Gastroesophageal sphincter (tissue), 3 donors: Measurements from ENCODE around the gene DUSP12.

ENCODE experiments used
- EP300 ChIP-seq: sonication (generic); formaldehyde crosslinking; IDR thresholded peaks from one replicate; pipeline ENCODE4 v1.6.1; 2017; ENCODE audit warnings: antibody characterized with exemption, mild to moderate bottlenecking
- TF ChIP-seq, protein P1 (sequence below), 4 experiments: fragments of 200-600 bp in 2 of 4; fragments of 450-650 bp in 2 of 4; sonication (generic) in 1 of 4; IDR thresholded peaks; one replicate each; pipeline ENCODE4 v1.5.1; 2017 to 2019; ENCODE audit warnings: antibody characterized with exemption in 4 of 4, mild to moderate bottlenecking in 2 of 4, moderate library complexity in 2 of 4

DNA sequence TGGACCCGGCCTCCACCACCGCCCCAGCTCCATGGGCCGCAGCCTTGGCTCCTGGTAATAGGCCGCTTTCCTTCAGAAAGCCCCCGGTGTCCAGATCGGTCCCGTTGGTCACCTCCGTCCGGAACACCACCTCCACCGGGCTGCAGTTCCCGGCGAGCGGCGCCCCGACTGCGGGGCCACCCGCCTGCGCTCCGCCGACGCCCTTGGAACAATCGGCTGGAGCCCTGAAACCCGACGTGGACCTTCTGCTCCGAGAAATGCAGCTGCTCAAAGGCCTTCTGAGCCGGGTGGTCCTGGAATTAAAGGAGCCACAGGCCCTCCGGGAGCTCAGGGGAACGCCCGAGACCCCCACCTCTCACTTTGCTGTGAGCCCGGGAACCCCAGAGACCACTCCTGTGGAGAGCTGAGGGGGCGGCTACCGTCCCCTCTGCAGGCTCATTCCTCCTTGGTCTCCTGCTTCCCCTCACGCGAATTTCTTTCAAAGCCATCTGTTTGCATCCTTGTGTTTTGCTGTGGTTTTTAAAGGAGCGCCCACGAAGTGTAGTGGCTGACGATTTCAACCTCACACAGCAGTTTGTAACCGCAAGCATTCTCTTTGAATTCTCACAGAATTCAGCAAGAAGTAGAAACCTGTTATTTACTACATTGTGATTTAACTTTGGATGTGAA, 22.2 kb upstream of the DUSP12 start:
- TF ChIP-seq, protein P1, sequence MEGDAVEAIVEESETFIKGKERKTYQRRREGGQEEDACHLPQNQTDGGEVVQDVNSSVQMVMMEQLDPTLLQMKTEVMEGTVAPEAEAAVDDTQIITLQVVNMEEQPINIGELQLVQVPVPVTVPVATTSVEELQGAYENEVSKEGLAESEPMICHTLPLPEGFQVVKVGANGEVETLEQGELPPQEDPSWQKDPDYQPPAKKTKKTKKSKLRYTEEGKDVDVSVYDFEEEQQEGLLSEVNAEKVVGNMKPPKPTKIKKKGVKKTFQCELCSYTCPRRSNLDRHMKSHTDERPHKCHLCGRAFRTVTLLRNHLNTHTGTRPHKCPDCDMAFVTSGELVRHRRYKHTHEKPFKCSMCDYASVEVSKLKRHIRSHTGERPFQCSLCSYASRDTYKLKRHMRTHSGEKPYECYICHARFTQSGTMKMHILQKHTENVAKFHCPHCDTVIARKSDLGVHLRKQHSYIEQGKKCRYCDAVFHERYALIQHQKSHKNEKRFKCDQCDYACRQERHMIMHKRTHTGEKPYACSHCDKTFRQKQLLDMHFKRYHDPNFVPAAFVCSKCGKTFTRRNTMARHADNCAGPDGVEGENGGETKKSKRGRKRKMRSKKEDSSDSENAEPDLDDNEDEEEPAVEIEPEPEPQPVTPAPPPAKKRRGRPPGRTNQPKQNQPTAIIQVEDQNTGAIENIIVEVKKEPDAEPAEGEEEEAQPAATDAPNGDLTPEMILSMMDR (IDR thresholded peaks at IDR 0.05): no peak
- no peak for TF ChIP-seq EP300
